Measurements from ENCODE around the gene RBM15. TPM values are rescaled to one million over a fixed set of nuclear protein-coding genes. Genes with fewer than 3 reads are reported as not detected.

Gene RBM15
- total RNA-seq, 1 donor from 2014 or later: 55.5 TPM

DNA sequence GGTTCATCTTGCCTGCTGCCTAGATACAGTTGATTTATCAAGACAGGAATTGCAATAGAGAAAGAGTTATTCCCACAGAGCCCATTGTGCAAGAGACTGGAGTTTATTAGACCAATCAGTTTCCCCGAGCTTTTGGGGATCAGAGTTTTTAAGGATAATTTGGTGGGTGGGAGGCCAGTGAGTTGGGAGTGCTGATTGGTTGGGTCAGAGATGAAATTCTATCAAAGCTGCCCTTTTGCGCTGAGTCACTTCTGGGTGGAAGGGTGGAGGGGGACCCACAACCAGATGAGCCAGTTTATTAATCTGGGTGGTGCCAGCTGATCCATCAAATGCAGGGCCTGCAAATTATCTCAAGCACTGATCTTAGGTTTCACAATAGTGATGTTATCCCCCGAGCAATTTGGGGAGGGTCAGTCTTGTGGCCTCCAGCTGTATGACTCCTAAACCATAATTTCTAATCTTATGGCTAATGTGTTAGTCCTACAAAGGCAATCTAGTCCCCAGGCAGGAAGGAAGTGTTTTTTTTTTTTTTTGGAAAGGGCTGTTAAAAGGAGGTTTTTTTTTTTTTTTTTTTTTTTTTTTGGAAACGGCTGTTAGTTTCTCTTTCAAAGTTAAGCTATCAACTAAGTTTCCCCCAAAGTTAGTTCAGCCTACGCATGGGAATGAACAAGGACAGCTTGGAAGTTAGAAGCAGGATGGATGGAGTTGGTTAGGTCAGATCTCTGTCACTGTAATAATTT is 44.2 kb downstream of the RBM15 start:
- intact Hi-C loops (cut with micrococcal nuclease): no loop called here
- peaks cover 43% of the 10 kb centered on the region for H3K36me3 Mint-ChIP-seq (ENCODE audit: low read depth)
- H3K4me3 Mint-ChIP-seq (ENCODE audit: low read depth): no peak overlapping the region
- no peaks in the 10 kb centered on the region for H3K27me3 Mint-ChIP-seq (ENCODE audit: low read depth)
- no peak for DNase-seq (ENCODE audit: low spot score)
- peaks cover 18% of the 10 kb centered on the region for H3K4me1 Mint-ChIP-seq (ENCODE audit: low read depth)
- H3K9me3 Mint-ChIP-seq: no peaks in the 10 kb centered on the region
- peak overlapping the region; percentile 51 for H3K27ac Mint-ChIP-seq

DNA sequence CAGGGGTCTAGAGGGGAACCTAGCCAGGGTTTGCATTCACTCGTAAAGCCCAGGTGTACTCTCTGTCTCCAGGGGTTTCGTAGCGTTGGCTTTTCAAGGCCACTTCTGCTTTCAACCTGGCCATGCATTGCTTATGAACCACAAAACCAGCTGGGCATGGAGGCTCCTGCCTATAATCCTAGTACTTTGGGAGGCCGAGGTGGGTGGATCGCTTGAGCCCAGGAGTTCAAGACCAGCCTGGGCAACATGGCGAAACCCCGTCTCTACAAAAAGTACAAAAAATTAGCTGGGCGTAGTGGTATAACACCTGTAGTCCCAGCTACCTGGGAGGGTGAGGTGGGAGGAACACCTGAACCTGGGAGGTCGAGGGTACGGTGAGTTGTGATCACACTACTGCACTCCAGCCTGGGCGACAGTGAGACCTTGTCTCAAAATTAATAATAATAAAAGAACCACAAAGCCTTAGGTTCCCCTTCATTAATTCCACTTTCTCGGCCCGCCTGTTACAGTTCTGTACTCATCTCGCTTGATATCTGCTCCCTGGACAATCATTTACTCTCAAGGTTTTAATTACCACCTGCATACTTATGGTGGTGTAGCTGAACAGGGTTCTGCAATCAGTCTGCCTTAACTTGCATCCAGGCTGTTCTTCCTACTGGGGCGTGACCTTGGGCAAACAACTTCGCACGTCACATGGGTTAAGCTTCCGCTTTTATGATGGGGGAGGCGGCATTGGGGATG is 45.6 kb downstream of the RBM15 start:
- no peak overlapping the region for H3K27ac Mint-ChIP-seq
- peaks cover 33% of the 10 kb centered on the region for H3K36me3 Mint-ChIP-seq (ENCODE audit: low read depth)
- no peaks in the 10 kb centered on the region for H3K27me3 Mint-ChIP-seq (ENCODE audit: low read depth)
- H3K9me3 Mint-ChIP-seq: no peaks in the 10 kb centered on the region
- DNase-seq (ENCODE audit: low spot score): no peak
- no peak overlapping the region for H3K4me3 Mint-ChIP-seq (ENCODE audit: low read depth)
- peaks cover 18% of the 10 kb centered on the region for H3K4me1 Mint-ChIP-seq (ENCODE audit: low read depth)
- intact Hi-C loops (cut with micrococcal nuclease): no loop called here

DNA sequence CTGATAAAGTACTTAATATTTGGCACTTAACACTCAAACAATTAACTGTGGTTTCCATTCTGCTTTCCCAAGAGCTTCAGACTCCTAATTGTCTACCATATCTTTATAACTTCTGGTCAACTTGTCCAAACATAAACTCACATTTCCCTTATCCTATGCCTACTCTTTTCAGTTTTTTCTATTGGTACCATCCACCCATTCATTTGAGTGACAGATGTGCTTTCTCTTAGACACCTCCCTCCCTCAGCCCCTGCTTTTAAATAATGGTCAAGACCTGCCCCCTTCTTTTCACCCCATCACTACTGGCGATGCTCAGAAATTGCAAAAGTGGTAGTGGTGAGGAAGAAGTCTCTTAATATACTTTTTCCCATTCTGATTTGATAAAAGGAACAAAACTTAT is 46.2 kb downstream of the RBM15 start:
- no peak for DNase-seq (ENCODE audit: low spot score)
- no peak overlapping the region for H3K27ac Mint-ChIP-seq
- intact Hi-C loops (cut with micrococcal nuclease): no loop called here

DNA sequence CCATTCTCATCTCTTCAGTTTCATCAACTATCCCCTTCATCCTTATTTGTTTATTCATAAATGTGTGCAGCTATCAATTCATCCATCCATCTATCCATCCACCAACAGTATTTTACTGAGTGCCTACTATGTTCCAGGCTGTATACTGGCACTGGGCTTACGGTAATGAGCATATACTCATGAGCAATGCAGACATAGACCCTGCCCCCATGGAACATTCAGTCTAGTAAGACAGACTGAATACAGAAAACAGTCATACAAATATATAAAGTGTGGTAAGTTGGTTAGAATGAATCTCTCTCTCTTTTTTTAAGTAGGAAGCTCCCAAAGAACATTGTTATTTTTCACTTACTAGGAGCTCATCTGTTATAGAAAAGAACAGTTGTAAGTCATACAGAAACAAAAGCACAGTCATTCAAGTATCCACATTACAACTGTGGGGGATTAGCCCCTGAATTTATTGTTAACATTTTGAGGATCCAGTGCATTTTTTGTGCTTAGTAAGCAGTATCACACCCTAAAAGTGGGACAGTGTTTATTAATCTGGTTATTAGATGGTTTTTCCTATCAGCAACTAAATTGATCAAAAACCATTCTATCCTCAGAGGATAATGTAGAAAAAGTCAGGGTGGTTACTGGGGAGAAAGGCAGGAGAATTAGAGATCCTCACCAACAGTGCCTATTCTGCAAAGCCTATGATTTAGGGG is 48.0 kb downstream of the RBM15 start:
- H3K9me3 Mint-ChIP-seq: no peaks in the 10 kb centered on the region
- peak overlapping the region; percentile 0 for H3K27ac Mint-ChIP-seq
- no peaks in the 10 kb centered on the region for H3K27me3 Mint-ChIP-seq (ENCODE audit: low read depth)
- DNase-seq (ENCODE audit: low spot score): no peak
- H3K4me3 Mint-ChIP-seq (ENCODE audit: low read depth): no peak overlapping the region
- peaks cover 18% of the 10 kb centered on the region for H3K4me1 Mint-ChIP-seq (ENCODE audit: low read depth)
- intact Hi-C loops (cut with micrococcal nuclease): no loop called here
- H3K36me3 Mint-ChIP-seq (ENCODE audit: low read depth): peaks cover 19% of the 10 kb centered on the region

More for the DNA sequence above, 46.2 kb downstream of the RBM15 start:
- Mint-ChIP-seq H3K36me3 (ENCODE audit: low read depth) (peaks cover 28% of the 10 kb centered on the region), H3K27me3 (ENCODE audit: low read depth) (no peaks in the 10 kb centered on the region), H3K4me1 (ENCODE audit: low read depth) (peaks cover 18% of the 10 kb centered on the region), H3K4me3 (ENCODE audit: low read depth) (no peak overlapping the region), H3K9me3 (no peaks in the 10 kb centered on the region)

DNA sequence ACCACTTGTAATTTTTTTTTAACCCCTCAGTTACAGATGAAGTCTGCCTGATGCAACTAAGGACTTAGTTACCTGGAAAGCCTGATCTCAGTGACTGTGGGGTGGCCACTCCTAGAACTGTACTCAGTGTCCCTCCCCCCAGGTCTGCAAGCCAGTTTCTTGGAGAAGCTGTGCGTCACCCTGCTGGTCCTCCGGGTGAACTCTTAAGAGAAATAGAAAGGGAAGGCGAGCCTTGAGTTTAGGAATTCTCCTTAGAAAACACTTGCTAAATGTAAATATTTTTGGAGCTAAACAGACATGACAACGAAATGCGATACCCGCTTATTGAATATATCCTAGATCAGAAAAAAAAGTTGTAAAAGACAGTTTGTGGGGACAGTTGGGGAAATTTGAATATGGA is 50.9 kb downstream of the RBM15 start:
- no peak overlapping the region for H3K27ac Mint-ChIP-seq
- no peak for DNase-seq (ENCODE audit: low spot score)
- no peaks in the 10 kb centered on the region for H3K9me3 Mint-ChIP-seq
- H3K4me3 Mint-ChIP-seq (ENCODE audit: low read depth): no peak overlapping the region
- peaks cover 6% of the 10 kb centered on the region for H3K4me1 Mint-ChIP-seq (ENCODE audit: low read depth)
- peaks cover 19% of the 10 kb centered on the region for H3K36me3 Mint-ChIP-seq (ENCODE audit: low read depth)
- intact Hi-C loops (cut with micrococcal nuclease): no loop called here
- no peaks in the 10 kb centered on the region for H3K27me3 Mint-ChIP-seq (ENCODE audit: low read depth)

DNA sequence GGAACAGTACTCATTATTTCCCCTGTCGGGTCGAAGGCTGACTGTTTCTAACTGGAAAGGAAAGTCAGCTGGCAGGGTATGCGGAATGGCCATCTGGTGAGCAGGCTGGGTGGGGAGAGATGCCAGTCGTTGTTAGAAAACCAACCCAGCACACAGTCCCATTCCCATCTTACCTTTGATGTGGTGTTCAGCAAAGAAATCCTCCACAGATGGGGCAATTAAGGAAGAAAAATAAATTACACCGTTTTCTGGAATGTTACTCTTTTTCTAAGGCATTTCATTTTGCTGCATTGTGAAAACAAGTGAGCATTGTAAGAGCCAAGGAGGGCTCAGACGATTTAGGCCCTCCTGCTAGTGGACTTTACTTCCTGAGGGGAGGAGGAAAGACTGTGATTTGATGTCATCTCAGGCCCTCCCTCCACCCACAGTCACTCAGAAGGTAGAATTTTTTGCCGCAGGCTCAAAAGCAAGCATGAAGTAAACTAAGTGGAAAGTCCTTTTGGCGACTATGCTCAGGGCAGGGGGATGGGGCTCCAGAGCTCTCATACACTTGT is 51.6 kb downstream of the RBM15 start, which contains the start of gene SLC16A4:
TSS of gene SLC16A4 (minus strand) at position 335 of the 554 bp plus-strand sequence. CDS start 1,703 bp downstream, outside the sequence.
- Mint-ChIP-seq H3K27me3 (ENCODE audit: low read depth) (no peaks in the 10 kb centered on the region), H3K9me3 (no peaks in the 10 kb centered on the region), H3K4me3 (ENCODE audit: low read depth) (no peak within 1 kb of the TSS), H3K4me1 (ENCODE audit: low read depth) (peaks cover 6% of the 10 kb centered on the region), H3K27ac (no peak within 1 kb of the TSS), H3K36me3 (ENCODE audit: low read depth) (peaks cover 25% of the 10 kb centered on the region)
- intact Hi-C loops (cut with micrococcal nuclease): no loop called here
- no peak for DNase-seq (ENCODE audit: low spot score)

DNA sequence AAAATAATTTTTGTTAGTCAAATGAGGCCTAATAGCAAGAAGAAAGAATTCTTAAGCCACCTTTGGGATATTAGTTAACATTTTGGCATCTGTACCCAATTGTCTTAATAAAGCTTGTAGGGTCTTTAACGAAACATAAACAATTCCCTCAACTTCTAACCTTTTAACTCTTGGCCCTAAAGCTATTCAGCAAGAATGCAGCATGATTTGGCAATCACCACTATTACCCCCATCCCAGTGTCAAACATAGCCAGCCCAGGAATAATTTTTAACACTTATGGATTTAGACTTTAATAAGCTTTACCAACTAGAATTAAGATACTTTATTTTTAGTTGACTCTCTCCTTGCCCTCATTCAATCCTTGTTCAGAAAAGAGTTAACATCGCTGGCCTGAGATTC is 54.1 kb downstream of the RBM15 start:
- H3K4me1 Mint-ChIP-seq (ENCODE audit: low read depth): no peaks in the 10 kb centered on the region
- H3K9me3 Mint-ChIP-seq: no peaks in the 10 kb centered on the region
- intact Hi-C loops (cut with micrococcal nuclease): no loop called here
- DNase-seq (ENCODE audit: low spot score): no peak
- peaks cover 27% of the 10 kb centered on the region for H3K36me3 Mint-ChIP-seq (ENCODE audit: low read depth)
- H3K27me3 Mint-ChIP-seq (ENCODE audit: low read depth): no peaks in the 10 kb centered on the region
- no peak overlapping the region for H3K4me3 Mint-ChIP-seq (ENCODE audit: low read depth)
- H3K27ac Mint-ChIP-seq: no peak overlapping the region

DNA sequence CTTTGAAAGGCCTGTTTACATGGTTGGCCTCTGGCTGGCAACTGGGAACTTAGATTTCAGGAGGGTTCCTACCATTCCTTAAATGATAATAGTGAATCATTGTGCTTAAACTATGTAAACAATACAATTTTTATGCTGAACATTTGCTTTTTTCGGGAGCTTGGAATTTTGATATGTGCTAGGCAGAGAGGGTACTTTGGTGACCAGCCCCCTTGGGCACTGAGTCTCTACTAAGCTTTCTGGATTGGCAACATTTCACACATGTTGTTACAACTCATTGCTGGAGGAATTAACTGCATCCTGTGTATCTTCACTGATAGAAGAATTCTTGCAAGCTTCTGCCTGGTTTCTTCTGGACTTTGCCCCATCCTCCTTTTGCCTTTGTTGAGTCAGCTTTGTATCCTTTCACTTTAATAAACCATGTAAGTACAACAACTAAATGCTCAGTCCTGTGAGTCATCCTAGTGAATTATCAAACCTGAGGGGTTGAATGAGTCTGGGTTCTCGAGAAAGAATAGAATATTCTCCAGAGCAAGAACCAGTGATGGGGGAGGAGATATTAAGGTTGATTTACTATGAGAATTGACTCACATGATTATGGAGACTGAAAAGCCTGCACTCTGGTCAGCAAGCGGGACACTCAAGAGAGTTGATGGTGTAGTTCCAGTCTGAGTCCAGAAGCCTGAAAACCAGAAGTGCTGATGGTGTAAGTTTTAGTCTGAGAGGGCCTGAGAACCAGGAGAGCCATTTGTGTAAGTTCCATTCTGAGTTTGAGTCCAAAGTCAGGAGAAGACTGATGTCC is 54.7 kb downstream of the RBM15 start:
- H3K4me3 Mint-ChIP-seq (ENCODE audit: low read depth): no peak overlapping the region
- DNase-seq (ENCODE audit: low spot score): no peak
- H3K36me3 Mint-ChIP-seq (ENCODE audit: low read depth): peaks cover 29% of the 10 kb centered on the region
- no peaks in the 10 kb centered on the region for H3K9me3 Mint-ChIP-seq
- no peak overlapping the region for H3K27ac Mint-ChIP-seq
- intact Hi-C loops (cut with micrococcal nuclease): no loop called here
- H3K4me1 Mint-ChIP-seq (ENCODE audit: low read depth): no peaks in the 10 kb centered on the region
- H3K27me3 Mint-ChIP-seq (ENCODE audit: low read depth): no peaks in the 10 kb centered on the region

DNA sequence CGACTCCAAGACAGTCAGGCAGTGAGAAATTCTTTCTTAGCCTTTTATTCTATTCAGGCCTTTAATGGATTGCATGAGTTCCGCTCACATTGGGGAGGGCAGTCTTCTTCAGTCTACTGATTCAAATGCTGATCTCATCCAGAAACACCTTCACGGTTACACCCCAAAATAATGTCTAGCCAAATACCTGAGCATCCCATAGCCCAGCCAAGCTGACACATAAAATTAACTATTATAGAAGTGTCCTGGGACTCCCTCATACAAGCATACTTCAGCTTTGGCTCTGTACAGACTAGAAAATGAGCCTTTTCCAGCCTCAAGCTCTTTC is 55.3 kb downstream of the RBM15 start:
- no peak overlapping the region for H3K4me3 Mint-ChIP-seq (ENCODE audit: low read depth)
- H3K9me3 Mint-ChIP-seq: no peaks in the 10 kb centered on the region
- no peak overlapping the region for H3K27ac Mint-ChIP-seq
- no peak for DNase-seq (ENCODE audit: low spot score)
- H3K36me3 Mint-ChIP-seq (ENCODE audit: low read depth): peaks cover 29% of the 10 kb centered on the region
- no peaks in the 10 kb centered on the region for H3K4me1 Mint-ChIP-seq (ENCODE audit: low read depth)
- intact Hi-C loops (cut with micrococcal nuclease): no loop called here
- no peaks in the 10 kb centered on the region for H3K27me3 Mint-ChIP-seq (ENCODE audit: low read depth)

Other genes with a start within 250 kb of the RBM15 start
- gene UBL4B, start 226.9 kb upstream of the RBM15 start, total RNA-seq: not detected in 2 replicates
- gene SLC6A17, start 188.9 kb upstream of the RBM15 start, total RNA-seq: 0.41 and 0.46 TPM in 2 replicates
- gene KCNC4, start 129.1 kb upstream of the RBM15 start, total RNA-seq: 30.6 and 31.1 TPM in 2 replicates
- 0.23 and 0.73 TPM in 2 replicates for gene SLC16A4, start 51.6 kb downstream of the RBM15 start, total RNA-seq
- 170 and 171 TPM in 2 replicates for gene LAMTOR5, start 68.3 kb downstream of the RBM15 start, total RNA-seq
- not detected in 2 replicates for gene PROK1, start 111.8 kb downstream of the RBM15 start, total RNA-seq
- gene KCNA10, start 179.8 kb downstream of the RBM15 start, total RNA-seq: not detected in 2 replicates

Data from activated T-helper 2 cell treated with anti-CD3 and anti-CD28 coated beads, Interferon-gamma antibody, Interleukin-2, Interleukin-4, amounts not matched to agents 10 μg/mL and 5 μg/mL and 100 μg/mL, durations not matched to agents 14 hours and 24 hours and 36 hours (primary cell).